ENCODE data around the gene NTN1. TPM values are rescaled to one million over a fixed set of nuclear protein-coding genes. Genes with fewer than 3 reads are reported as not detected.
"Not testable (repeated sequence)": the region's sequence is repeated elsewhere in the genome, so short reads cannot be mapped to it uniquely, and the experiment has no call there.

Gene NTN1
- total RNA-seq, 4 donors from 2014 or later, result 74.3 to 211 (median 107) TPM

- no peak for ATAC-seq
- H3K27ac ChIP-seq, result no peak overlapping the region
- no peak for TF ChIP-seq POLR2A (IDR thresholded peaks at IDR 0.05)
- TF ChIP-seq POLR2AphosphoS5 (IDR thresholded peaks at IDR 0.05), result no peak
- no peak for TF ChIP-seq CTCF (IDR thresholded peaks at IDR 0.05)
- no peak for TF ChIP-seq EP300 (IDR thresholded peaks at IDR 0.05)
- no peaks in the 10 kb centered on the region for H3K9me3 ChIP-seq
- H3K4me3 ChIP-seq, result no peak overlapping the region
- H3K36me3 ChIP-seq, result peaks cover 0 to under 1% of the 10 kb centered on the region in 2 donors
- 100% methylated on average over 1 to 2 of the region's 2 CpGs for whole genome bisulfite sequencing, 2 donors (ENCODE audit: low coverage in 1 of 2)
- H3K4me1 ChIP-seq, result peaks cover 2 to 41% (median 12%) of the 10 kb centered on the region in 3 donors
- H3K27me3 ChIP-seq, result no peaks in the 10 kb centered on the region
Observed at GRCh38 chr17:9254841-9255240, 233.5 kb downstream of the NTN1 start.

- H3K36me3 ChIP-seq, result no peaks in the 10 kb centered on the region
- no peak for ATAC-seq
- WGBS, 2 donors (ENCODE audit: low coverage in 1 of 2), result 20 to 60% methylated on average over 2 to 6 of the region's 6 CpGs
- TF ChIP-seq CTCF (IDR thresholded peaks at IDR 0.05) (no peak), POLR2AphosphoS5 (IDR thresholded peaks at IDR 0.05) (peak; percentile 17)
- H3K4me1 ChIP-seq, result peaks cover 2 to 51% (median 12%) of the 10 kb centered on the region in 3 donors
- no peaks in the 10 kb centered on the region for H3K9me3 ChIP-seq
- H3K4me3 ChIP-seq, result no peak overlapping the region
- no peaks in the 10 kb centered on the region for H3K27me3 ChIP-seq
- H3K27ac ChIP-seq, result peak overlapping the region in 2 of 4 donors; percentile 60 to 67
Observed at GRCh38 chr17:9255833-9256232, 234.5 kb downstream of the NTN1 start.

GRCh38 chr17:9256361-9256750 lies 235.0 kb downstream of the NTN1 start:
- H3K36me3 ChIP-seq, result no peaks in the 10 kb centered on the region
- WGBS, 2 donors (ENCODE audit: low coverage in 1 of 2), result 65 to 80% methylated on average over 5 to 6 of the region's 6 CpGs
- no peaks in the 10 kb centered on the region for H3K9me3 ChIP-seq
- H3K4me1 ChIP-seq, result peaks cover 2 to 56% (median 12%) of the 10 kb centered on the region in 3 donors
- no peaks in the 10 kb centered on the region for H3K27me3 ChIP-seq
- no peak for ATAC-seq
- no peak overlapping the region for H3K4me3 ChIP-seq
- no peak for TF ChIP-seq CTCF (IDR thresholded peaks at IDR 0.05)
- no peak for TF ChIP-seq EP300 (IDR thresholded peaks at IDR 0.05)
- no peak for TF ChIP-seq POLR2AphosphoS5 (IDR thresholded peaks at IDR 0.05)
- no peak for TF ChIP-seq POLR2A (IDR thresholded peaks at IDR 0.05)
- peak overlapping the region; percentile 6 to 67 (median 58) for H3K27ac ChIP-seq

GRCh38 chr17:9256751-9257629 lies 235.7 kb downstream of the NTN1 start:
- Histone ChIP-seq H3K4me1 (peaks cover 2 to 62% (median 12%) of the 10 kb centered on the region in 3 donors), H3K27ac (peak overlapping the region; percentile 6 to 67 (median 58)), H3K4me3 (no peak overlapping the region), H3K36me3 (no peaks in the 10 kb centered on the region), H3K9me3 (no peaks in the 10 kb centered on the region), H3K27me3 (no peaks in the 10 kb centered on the region)
- ATAC-seq, result peak; percentile 25
- TF ChIP-seq EP300 (IDR thresholded peaks at IDR 0.05) (no peak), POLR2AphosphoS5 (IDR thresholded peaks at IDR 0.05) (peak; percentile 39), POLR2A (IDR thresholded peaks at IDR 0.05) (no peak), CTCF (IDR thresholded peaks at IDR 0.05) (no peak)
- WGBS, 2 donors (ENCODE audit: low coverage in 1 of 2), result 34 to 65% methylated on average over 7 to 12 of the region's 19 CpGs

GRCh38 chr17:9257630-9257965 lies 236.3 kb downstream of the NTN1 start:
- not testable (repeated sequence) for H3K27me3 ChIP-seq, H3K9me3 ChIP-seq, H3K36me3 ChIP-seq, H3K4me3 ChIP-seq, ATAC-seq
- Histone ChIP-seq H3K4me1 (peaks cover 2 to 62% (median 12%) of the 10 kb centered on the region in 3 donors), H3K27ac (peak overlapping the region in 3 of 4 donors; percentile 22 to 67 (median 60))
- WGBS, 2 donors (ENCODE audit: low coverage in 1 of 2), result 91 to 95% methylated on average over 4 to 8 of the region's 9 CpGs

Measured in gastroesophageal sphincter (tissue), 4 donors.